Testis (tissue), 3 donors: ENCODE data around the gene ZSCAN12. TPM values are rescaled to one million over a fixed set of nuclear protein-coding genes. Genes with fewer than 3 reads are reported as not detected.

Experiments used
- DNase-seq: peaks from one replicate; pipeline ENCODE4 v3.0.0-alpha.2; 2019
- H3K27ac ChIP-seq, 2 donors: fragments of 200-600 bp; sonication (generic); one replicate each; pipeline ENCODE4 v1.5.1; 2019
- H3K27me3 ChIP-seq: fragments of 200-600 bp; sonication (generic); one replicate; pipeline ENCODE4 v1.5.1; 2019
- H3K36me3 ChIP-seq: fragments of 200-600 bp; sonication (generic); one replicate; pipeline ENCODE4 v1.5.1; 2017; ENCODE audit warnings: low read depth; ENCODE audit errors: missing control alignments
- H3K4me1 ChIP-seq: fragments of 200-600 bp; sonication (generic); one replicate; pipeline ENCODE4 v1.5.1; 2019
- H3K4me3 ChIP-seq, 2 donors: fragments of 200-600 bp; sonication (generic); one replicate each; pipeline ENCODE4 v1.5.1; 2017 to 2019
- H3K9me3 ChIP-seq: fragments of 200-600 bp; sonication (generic); one replicate; pipeline ENCODE4 v1.5.1; 2017
- CTCF ChIP-seq, 3 experiments: fragments of 450-650 bp in 2 of 3; fragments of 200-600 bp in 1 of 3; sonication (generic) in 1 of 3; IDR thresholded peaks; one replicate each; pipeline ENCODE4 v1.5.1; 2016 to 2019; ENCODE audit warnings: antibody characterized with exemption in 3 of 3, mild to moderate bottlenecking in 2 of 3, moderate library complexity in 1 of 3
- POLR2A ChIP-seq: fragments of 450-650 bp; IDR thresholded peaks from one replicate; pipeline ENCODE4 v1.6.1; 2017; ENCODE audit warnings: antibody characterized with exemption, mild to moderate bottlenecking, moderate library complexity
- WGBS, 2 donors: methylation state at CpG; one replicate each; pipeline ENCODE4 v1.1.5; 2018; 5-methylcytosine and 5-hydroxymethylcytosine counted together
- intact Hi-C: fragments of 100-400 bp; cut with DNase I; formaldehyde crosslinking; loops from one replicate; pipeline ENCODE4 v1.15.1; 2023; ENCODE audit warnings: low total_unique reads
- polyA plus RNA-seq: library from polyadenylated mRNA; stranded (reverse); fragments of 350-450 nt; fragmentation: Illumina TruSeq; extraction: RNeasy Lipid Tissue Mini Kit (QIAGEN cat#74804); gene quantifications from one replicate; pipeline ENCODE4 v1.2.3, GENCODE V29; 2014; ENCODE audit warnings: low read depth, low replicate concordance; ENCODE audit not compliant: insufficient read depth
- total RNA-seq, 2 donors: library from RNA; depleted of rRNA; stranded (reverse); fragments of >200 nt; gene quantifications; one replicate each; pipeline ENCODE4 v1.2.3, GENCODE V29; 2016

Gene ZSCAN12
- total and polyA plus RNA-seq, 3 donors from 2014 or later, result 7.0 to 12.3 (median 12.2) TPM

- WGBS, 2 donors, result 76 to 78% methylated on average over 7 of the region's 7 CpGs
- DNase-seq, result no peak
- Histone ChIP-seq H3K4me1 (peaks cover 6% of the 10 kb centered on the region), H3K4me3 (no peak overlapping the region), H3K9me3 (no peaks in the 10 kb centered on the region), H3K27me3 (no peaks in the 10 kb centered on the region), H3K36me3 (no peaks in the 10 kb centered on the region), H3K27ac (no peak overlapping the region)
- TF ChIP-seq CTCF (IDR thresholded peaks at IDR 0.05) (no peak), POLR2A (no peak)
- intact Hi-C loops, result no loop called here
Measured at GRCh38 chr6:28356666-28357020, 42.9 kb downstream of the ZSCAN12 start.

DNA sequence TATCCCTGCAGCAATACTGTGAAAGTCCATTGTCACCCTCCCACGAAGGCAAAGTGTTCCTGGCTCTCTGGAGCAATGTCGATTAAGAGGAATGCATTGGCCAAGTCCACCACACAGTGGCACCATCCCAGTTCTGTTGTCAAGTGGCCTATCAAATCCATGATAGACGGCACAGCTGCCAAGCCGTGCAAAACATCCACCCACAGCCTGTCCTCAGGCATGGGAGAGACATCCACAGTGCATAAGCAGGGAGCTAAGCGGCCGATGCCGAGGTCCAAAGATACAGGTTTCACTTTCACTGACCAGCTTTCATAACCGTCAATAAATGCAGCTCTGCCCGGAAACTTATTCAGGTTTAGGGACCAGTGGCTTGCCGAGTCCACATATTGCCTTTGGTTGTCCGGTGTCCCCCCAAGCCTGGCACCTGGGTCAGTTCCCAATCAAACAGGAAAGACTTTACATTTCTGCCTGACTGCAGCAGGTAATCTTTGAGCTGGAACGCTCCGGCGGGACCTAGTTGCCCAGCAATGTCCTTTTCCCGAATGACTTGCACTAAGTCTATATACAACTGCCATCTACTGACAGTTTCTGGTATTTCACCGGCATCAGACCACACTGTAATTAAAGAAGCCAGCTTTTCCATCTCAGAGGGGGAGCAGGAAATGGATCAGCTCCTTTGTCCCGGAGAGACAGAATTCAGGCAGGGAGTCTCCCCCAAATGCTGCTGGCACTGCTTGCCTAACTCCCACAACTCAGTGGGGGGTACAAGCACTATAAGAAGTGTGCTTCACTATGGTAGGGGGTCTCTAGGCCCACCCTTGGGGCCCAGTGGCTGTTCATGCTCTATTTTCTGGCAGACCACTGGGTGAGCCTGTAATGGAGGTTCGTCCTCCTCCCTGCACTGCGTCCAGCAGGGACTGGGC, 43.5 kb downstream of the ZSCAN12 start:
- no peaks in the 10 kb centered on the region for H3K27me3 ChIP-seq
- peak overlapping the region; percentile 75 to 78 for H3K27ac ChIP-seq
- DNase-seq, result peak; percentile 88
- peak overlapping the region; percentile 50 to 65 for H3K4me3 ChIP-seq
- no peaks in the 10 kb centered on the region for H3K36me3 ChIP-seq
- H3K9me3 ChIP-seq, result no peaks in the 10 kb centered on the region
- intact Hi-C loops, result no loop called here
- peaks cover 12% of the 10 kb centered on the region for H3K4me1 ChIP-seq
- WGBS, 2 donors, result 21 to 23% methylated on average over 17 to 19 of the region's 19 CpGs
- TF ChIP-seq POLR2A, result no peak
- TF ChIP-seq CTCF (IDR thresholded peaks at IDR 0.05), result peak; percentile 77 to 88 (median 83)

DNA sequence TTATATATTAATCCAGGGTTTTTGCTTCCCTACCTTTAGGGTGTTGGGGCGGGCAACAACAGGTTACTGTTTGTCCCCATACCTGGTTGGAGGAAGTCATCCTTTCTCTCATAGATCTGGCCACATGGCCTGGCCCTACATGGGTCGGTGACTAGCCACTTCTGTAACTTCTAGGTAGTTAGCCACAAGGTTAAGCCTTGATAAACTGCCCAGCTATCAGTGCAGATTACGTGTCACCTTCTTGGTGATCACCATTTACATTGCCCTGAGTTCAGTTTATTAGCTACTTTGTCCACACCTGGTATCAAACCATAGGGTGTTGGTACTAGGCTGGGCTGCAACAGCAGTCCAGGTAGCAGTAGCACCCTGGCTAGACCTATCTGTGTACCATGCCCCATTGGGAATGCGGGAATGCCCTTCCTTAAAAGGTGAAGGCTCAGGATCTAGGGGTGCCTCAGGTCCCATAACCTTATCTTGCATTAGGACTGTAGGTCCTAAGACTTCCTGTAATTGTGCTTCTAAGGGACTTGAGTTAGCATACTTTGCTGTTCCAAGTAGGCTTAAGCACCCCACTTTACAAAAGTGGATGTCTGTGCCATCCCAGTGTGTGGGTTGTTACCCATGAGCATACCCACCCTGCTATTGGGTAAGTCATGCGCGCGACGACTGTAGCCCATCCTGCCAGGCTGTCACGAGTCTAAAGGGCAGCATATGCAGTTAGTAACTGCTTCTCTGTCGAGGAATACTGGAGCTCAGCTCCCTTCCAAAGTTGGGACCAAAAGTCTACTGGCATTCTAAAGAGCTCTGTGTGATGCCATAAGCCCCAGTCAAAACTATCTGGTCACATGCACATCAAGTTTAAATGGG, 44.6 kb downstream of the ZSCAN12 start:
- DNase-seq, result no peak
- intact Hi-C loops, result no loop called here
- H3K27me3 ChIP-seq, result no peaks in the 10 kb centered on the region
- 83 to 100% methylated on average over 4 to 10 of the region's 10 CpGs for WGBS, 2 donors
- H3K36me3 ChIP-seq, result no peaks in the 10 kb centered on the region
- H3K4me3 ChIP-seq, result no peak overlapping the region
- peaks cover 19% of the 10 kb centered on the region for H3K4me1 ChIP-seq
- no peak for TF ChIP-seq POLR2A
- TF ChIP-seq CTCF (IDR thresholded peaks at IDR 0.05), result no peak
- no peaks in the 10 kb centered on the region for H3K9me3 ChIP-seq
- peak overlapping the region in 1 of 2 donors; percentile 78 for H3K27ac ChIP-seq

- Histone ChIP-seq H3K4me1 (peaks cover 19% of the 10 kb centered on the region), H3K4me3 (no peak overlapping the region), H3K36me3 (no peaks in the 10 kb centered on the region), H3K27me3 (no peaks in the 10 kb centered on the region), H3K9me3 (no peaks in the 10 kb centered on the region), H3K27ac (no peak overlapping the region)
- WGBS, 2 donors, result 82 to 84% methylated on average over 11 of the region's 11 CpGs
- intact Hi-C loops, result no loop called here
- no peak for DNase-seq
- TF ChIP-seq POLR2A (no peak), CTCF (IDR thresholded peaks at IDR 0.05) (no peak)
Measured at GRCh38 chr6:28353981-28354676, 45.4 kb downstream of the ZSCAN12 start.
